Pancreas (tissue), 10 donors: Measurements from ENCODE around the gene NPAS1. TPM values are rescaled to one million over a fixed set of nuclear protein-coding genes. Genes with fewer than 3 reads are reported as not detected.
A peak's percentile ranks its signal among the peaks of the same experiment; 100 is the strongest.

Source experiments
- ATAC-seq, 4 donors: fragments of 200-7000 bp; cut with Tn5 transposase; one replicate each; pipeline versions ENCODE4 v1.8.0 to v1.9.1; 2020; ENCODE audit warnings: mild to moderate bottlenecking in 4 of 4, moderate library complexity in 4 of 4
- DNase-seq, 6 donors: peaks; one replicate each; pipeline ENCODE4 v3.0.0-alpha.2; 2020
- FAIRE-seq: peaks from 2 replicates; lab custom pipeline; 2012; peaks lifted over from hg19 to GRCh38; lab: Jason Lieb, UNC
- H3K27ac ChIP-seq, 4 donors: fragments of 200-600 bp; sonication (generic); 1 replicate in 3 of 4; 2 replicates in 1 of 4; pipeline versions ENCODE4 v1.5.0 to v1.8.0; 2020
- H3K27me3 ChIP-seq, 4 donors: fragments of 200-600 bp; one replicate each; pipeline ENCODE4 v1.8.0; 2021
- H3K36me3 ChIP-seq, 3 donors: fragments of 200-600 bp; sonication (generic) in 1 of 3; one replicate each; pipeline versions ENCODE4 v1.5.0 to v1.8.0; 2020 to 2021
- H3K4me1 ChIP-seq, 3 donors: fragments of 200-600 bp; one replicate each; pipeline ENCODE4 v1.8.0; 2021
- H3K4me3 ChIP-seq, 4 donors: fragments of 200-600 bp; sonication (generic) in 2 of 4; one replicate each; pipeline versions ENCODE4 v1.5.0 to v1.8.0; 2020 to 2021
- H3K9me3 ChIP-seq, 4 donors: fragments of 200-600 bp; one replicate each; pipeline ENCODE4 v1.8.0; 2021
- CTCF ChIP-seq, 4 donors: fragments of 200-600 bp; sonication (generic) in 3 of 4; IDR thresholded peaks; one replicate each; pipeline versions ENCODE4 v1.5.0 to v1.8.0; 2021; ENCODE audit warnings: antibody characterized with exemption in 4 of 4
- WGBS, 2 donors: extraction: QIAGEN DNeasy Blood & Tissue Kit; methylation state at CpG; one replicate each; pipeline ENCODE4 v1.1.7; 2013; 5-methylcytosine and 5-hydroxymethylcytosine counted together
- intact Hi-C, 3 donors: fragments of 100-400 bp; cut with DNase I; formaldehyde crosslinking; loops; one replicate each; pipeline versions ENCODE4 v1.11.1 to v1.14.2; 2022
- polyA plus RNA-seq, 2 donors: library from polyadenylated mRNA; stranded (reverse); fragments of 200-250 nt; gene quantifications; one replicate each; pipeline ENCODE4 v1.2.3, GENCODE V29; 2013
- total RNA-seq, 6 donors: library from RNA; stranded (reverse); fragmentation: NEBNext Ultra II Directional in 4 of 6; extraction: Animal tissue kit (Norgen Biotek cat#: 25700) in 4 of 6; gene quantifications; one replicate each; pipeline versions ENCODE4 v1.2.1 to v1.2.4, GENCODE V29; 2021 to 2023
- donor health status: healthy with polysubstance abuse.
- donor health status: DM: no; HTN: no; CAD: no; lungs with moderate emphysema.
- donor health status: DM: no; HTN: no; CAD: no.
- donor health status: control.
- donor health status: control.
- donor health status: Bipolar disorder and iron deficiency.
- donor health status: DM: yes; HTN: yes; CAD: no.
- donor health status: DM: no; HTN: no; CAD: no.
- donor health status: DM: no; HTN: no; CAD: no.
- donor health status: DM: yes; HTN: yes; CAD: no.

The NPAS1 gene
- total and polyA plus RNA-seq, 8 donors: 0.12 to 0.49 (median 0.28) TPM

GRCh38 chr19:47021536-47022139 is 2.0 kb downstream of the NPAS1 start:
- Histone ChIP-seq H3K36me3 (no peaks in the 10 kb centered on the region), H3K4me3 (peak overlapping the region in 1 of 4 donors; percentile 30), H3K9me3 (no peaks in the 10 kb centered on the region), H3K27ac (no peak overlapping the region), H3K27me3 (peaks cover 0 to 36% (median 6%) of the 10 kb centered on the region in 4 donors), H3K4me1 (peaks cover 8 to 10% (median 9%) of the 10 kb centered on the region in 3 donors)
- intact Hi-C loops: no loop called here
- WGBS, 2 donors: 5% methylated on average over 43 to 50 of the region's 50 CpGs
- FAIRE-seq (no peak), DNase-seq (peak in 2 of 6 donors; percentile 58 to 61), ATAC-seq (peak in 2 of 4 donors; percentile 23 to 42)
- no peak for TF ChIP-seq CTCF (IDR thresholded peaks at IDR 0.05)

- Histone ChIP-seq H3K4me3 (no peak overlapping the region), H3K27me3 (peaks cover 0 to 36% (median 6%) of the 10 kb centered on the region in 4 donors), H3K27ac (no peak overlapping the region), H3K9me3 (no peaks in the 10 kb centered on the region), H3K4me1 (peaks cover 8 to 10% (median 9%) of the 10 kb centered on the region in 3 donors), H3K36me3 (no peaks in the 10 kb centered on the region)
- ATAC-seq: no peak
- intact Hi-C loops: no loop called here
- WGBS, 2 donors: 35 to 39% methylated on average over 14 of the region's 14 CpGs
- FAIRE-seq: no peak
- DNase-seq: no peak
- no peak for TF ChIP-seq CTCF (IDR thresholded peaks at IDR 0.05)
Observed at GRCh38 chr19:47022140-47022536, 2.5 kb downstream of the NPAS1 start.

GRCh38 chr19:47022541-47023447 is 3.2 kb downstream of the NPAS1 start:
- Histone ChIP-seq H3K27ac (no peak overlapping the region), H3K4me3 (no peak overlapping the region), H3K4me1 (peaks cover 8 to 10% (median 9%) of the 10 kb centered on the region in 3 donors), H3K36me3 (no peaks in the 10 kb centered on the region), H3K27me3 (peaks cover 0 to 36% (median 6%) of the 10 kb centered on the region in 4 donors), H3K9me3 (no peaks in the 10 kb centered on the region)
- FAIRE-seq: no peak
- intact Hi-C loops: no loop called here
- 5 to 6% methylated on average over 33 of the region's 33 CpGs for WGBS, 2 donors
- no peak for TF ChIP-seq CTCF (IDR thresholded peaks at IDR 0.05)
- no peak for DNase-seq
- ATAC-seq: no peak

- H3K9me3 ChIP-seq: no peaks in the 10 kb centered on the region
- H3K4me3 ChIP-seq: no peak overlapping the region
- no peak for DNase-seq
- no peak for TF ChIP-seq CTCF (IDR thresholded peaks at IDR 0.05)
- FAIRE-seq: no peak
- intact Hi-C loops: no loop called here
- 28% methylated on average over 7 of the region's 7 CpGs for WGBS, 2 donors
- no peak overlapping the region for H3K27ac ChIP-seq
- peaks cover 8 to 10% (median 9%) of the 10 kb centered on the region in 3 donors for H3K4me1 ChIP-seq
- peaks cover 0 to 36% (median 6%) of the 10 kb centered on the region in 4 donors for H3K27me3 ChIP-seq
- ATAC-seq: no peak
- no peaks in the 10 kb centered on the region for H3K36me3 ChIP-seq
Observed at GRCh38 chr19:47023448-47023794, 3.8 kb downstream of the NPAS1 start.
